Measurements from ENCODE around the gene KDM8. TPM values are rescaled to one million over a fixed set of nuclear protein-coding genes. Genes with fewer than 3 reads are reported as not detected.

Gene KDM8
- total and polyA plus RNA-seq, 9 of the 15 experiments (the other 6 are each of a cell fraction or from before 2014, with no cell fraction given), result 0.61 to 9.1 (median 5.4) TPM

GRCh38 chr16:27234171-27234570, 30.8 kb downstream of the KDM8 start (continued):
- TF ChIP-seq, protein P1, sequence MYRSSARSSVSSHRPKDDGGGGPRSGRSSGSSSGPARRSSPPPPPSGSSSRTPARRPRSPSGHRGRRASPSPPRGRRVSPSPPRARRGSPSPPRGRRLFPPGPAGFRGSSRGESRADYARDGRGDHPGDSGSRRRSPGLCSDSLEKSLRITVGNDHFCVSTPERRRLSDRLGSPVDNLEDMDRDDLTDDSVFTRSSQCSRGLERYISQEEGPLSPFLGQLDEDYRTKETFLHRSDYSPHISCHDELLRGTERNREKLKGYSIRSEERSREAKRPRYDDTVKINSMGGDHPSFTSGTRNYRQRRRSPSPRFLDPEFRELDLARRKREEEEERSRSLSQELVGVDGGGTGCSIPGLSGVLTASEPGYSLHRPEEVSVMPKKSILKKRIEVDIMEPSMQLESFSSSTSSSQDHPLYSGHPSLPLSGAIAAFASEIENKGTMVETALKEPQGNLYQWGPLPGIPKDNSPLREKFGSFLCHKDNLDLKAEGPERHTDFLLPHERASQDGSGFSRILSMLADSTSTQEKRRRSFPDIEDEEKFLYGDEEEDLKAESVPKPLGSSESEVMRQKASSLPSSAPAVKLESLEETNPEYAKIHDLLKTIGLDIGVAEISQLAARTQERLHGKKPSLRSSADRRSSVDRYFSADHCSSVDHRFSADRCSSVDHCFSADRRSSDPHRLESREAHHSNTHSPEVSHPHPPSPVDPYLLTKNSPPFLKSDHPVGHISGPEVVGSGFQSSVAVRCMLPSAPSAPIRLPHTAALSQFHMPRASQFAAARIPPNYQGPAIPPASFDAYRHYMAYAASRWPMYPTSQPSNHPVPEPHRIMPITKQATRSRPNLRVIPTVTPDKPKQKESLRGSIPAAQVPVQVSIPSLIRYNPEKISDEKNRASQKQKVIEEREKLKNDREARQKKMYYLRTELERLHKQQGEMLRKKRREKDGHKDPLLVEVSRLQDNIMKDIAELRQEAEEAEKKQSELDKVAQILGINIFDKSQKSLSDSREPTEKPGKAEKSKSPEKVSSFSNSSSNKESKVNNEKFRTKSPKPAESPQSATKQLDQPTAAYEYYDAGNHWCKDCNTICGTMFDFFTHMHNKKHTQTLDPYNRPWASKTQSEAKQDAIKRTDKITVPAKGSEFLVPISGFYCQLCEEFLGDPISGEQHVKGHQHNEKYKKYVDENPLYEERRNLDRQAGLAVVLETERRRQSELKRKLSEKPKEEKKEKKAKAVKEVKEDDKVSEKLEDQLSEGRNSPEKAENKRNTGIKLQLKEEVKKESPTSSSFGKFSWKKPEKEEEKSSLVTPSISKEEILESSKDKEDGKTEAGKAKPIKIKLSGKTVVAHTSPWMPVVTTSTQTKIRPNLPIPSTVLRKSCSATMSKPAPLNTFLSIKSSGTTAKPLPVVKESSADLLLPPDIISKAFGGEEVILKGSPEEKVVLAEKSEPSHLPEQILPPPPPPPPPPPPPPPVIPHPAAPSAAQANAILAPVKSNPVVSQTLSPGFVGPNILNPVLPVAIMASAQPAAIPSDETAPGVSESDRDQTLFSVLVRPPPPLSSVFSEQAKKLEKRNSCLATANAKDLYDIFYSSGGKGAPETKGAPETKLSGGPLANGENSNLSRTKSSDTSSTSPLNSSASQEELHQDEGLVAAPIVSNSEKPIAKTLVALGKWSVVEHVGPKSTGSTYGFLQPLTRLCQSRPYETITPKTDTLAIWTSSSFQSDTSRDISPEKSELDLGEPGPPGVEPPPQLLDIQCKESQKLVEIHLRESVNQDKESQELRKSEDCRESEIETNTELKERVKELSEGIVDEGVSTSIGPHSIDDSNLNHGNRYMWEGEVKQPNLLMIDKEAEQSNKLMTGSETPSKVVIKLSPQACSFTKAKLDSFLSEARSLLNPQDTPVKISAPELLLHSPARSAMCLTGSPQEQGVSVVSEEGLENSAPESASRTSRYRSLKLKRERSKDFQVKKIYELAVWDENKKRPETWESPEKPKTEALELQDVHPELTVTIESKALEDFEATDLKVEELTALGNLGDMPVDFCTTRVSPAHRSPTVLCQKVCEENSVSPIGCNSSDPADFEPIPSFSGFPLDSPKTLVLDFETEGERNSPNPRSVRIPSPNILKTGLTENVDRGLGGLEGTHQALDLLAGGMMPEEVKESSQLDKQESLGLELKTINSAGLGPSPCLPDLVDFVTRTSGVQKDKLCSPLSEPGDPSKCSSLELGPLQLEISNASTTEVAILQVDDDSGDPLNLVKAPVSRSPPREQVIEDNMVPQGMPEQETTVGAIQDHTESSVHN (IDR thresholded peaks at IDR 0.05; ENCODE audit: borderline replicate concordance in 1 of 2, low read depth in 1 of 2), result no peak

All from K562 (cell line).